Osteoblast (primary cell): ENCODE measurements around the gene SUN2. TPM values are rescaled to one million over a fixed set of nuclear protein-coding genes. Genes with fewer than 3 reads are reported as not detected.

Experiments
- DNase-seq: peaks from one replicate; pipeline ENCODE4 v3.0.0; 2011; ENCODE audit warnings: low spot score, mixed read lengths; ENCODE audit not compliant: insufficient read length; ENCODE audit errors: missing footprints
- H2AFZ ChIP-seq: 2 replicates; pipeline ENCODE4 v1.6.0; 2011; ENCODE audit warnings: mild to moderate bottlenecking, low read length
- H3K27ac ChIP-seq: 2 replicates; pipeline ENCODE4 v1.5.1; 2011; ENCODE audit warnings: mild to moderate bottlenecking, low read depth, low read length, moderate library complexity
- H3K27me3 ChIP-seq: 2 replicates; pipeline ENCODE4 v1.6.0; 2012; ENCODE audit warnings: mild to moderate bottlenecking, control low read depth, inconsistent platforms, low read length, moderate library complexity; ENCODE audit not compliant: insufficient read depth
- H3K36me3 ChIP-seq: 2 replicates; pipeline ENCODE4 v1.5.1; 2011; ENCODE audit warnings: mild to moderate bottlenecking, low read length, control low read depth, moderate library complexity; ENCODE audit not compliant: insufficient read depth
- H3K4me1 ChIP-seq: 2 replicates; pipeline ENCODE4 v1.5.1; 2011; ENCODE audit warnings: mild to moderate bottlenecking, low read length, control low read depth, moderate library complexity; ENCODE audit not compliant: insufficient read depth
- H3K4me2 ChIP-seq: 2 replicates; pipeline ENCODE4 v1.6.0; 2011; ENCODE audit warnings: mild to moderate bottlenecking, low read length; ENCODE audit not compliant: insufficient read depth
- H3K4me3 ChIP-seq: fragments of 200-600 bp; sonication (generic); 3 replicates; pipeline ENCODE4 v1.5.1; 2012; ENCODE audit warnings: mild to moderate bottlenecking, low read length, inconsistent platforms; ENCODE audit not compliant: insufficient read depth
- H3K79me2 ChIP-seq: 2 replicates; pipeline ENCODE4 v1.6.0; 2012; ENCODE audit warnings: mild to moderate bottlenecking, low read length, control low read depth, inconsistent platforms; ENCODE audit not compliant: insufficient read depth
- H3K9me3 ChIP-seq: 2 replicates; pipeline ENCODE4 v1.5.1; 2011; ENCODE audit warnings: low read depth, low read length, control low read depth
- H4K20me1 ChIP-seq: 2 replicates; pipeline ENCODE4 v1.6.0; 2012; ENCODE audit warnings: mild to moderate bottlenecking, low read length, control low read depth; ENCODE audit not compliant: insufficient read depth
- total RNA-seq: library from RNA; depleted of rRNA; stranded (reverse); fragments of >200 nt; gene quantifications from 2 replicates; pipeline ENCODE4 v1.2.3, GENCODE V29; 2012
- TF ChIP-seq, protein P1 (sequence below): IDR thresholded peaks from 2 replicates; pipeline ENCODE4 v1.5.1; 2011; ENCODE audit warnings: mild to moderate bottlenecking, low read depth, low read length, moderate library complexity; ENCODE audit errors: extremely low read depth

Gene SUN2
- total RNA-seq, 1 donor, result 105 TPM

DNA sequence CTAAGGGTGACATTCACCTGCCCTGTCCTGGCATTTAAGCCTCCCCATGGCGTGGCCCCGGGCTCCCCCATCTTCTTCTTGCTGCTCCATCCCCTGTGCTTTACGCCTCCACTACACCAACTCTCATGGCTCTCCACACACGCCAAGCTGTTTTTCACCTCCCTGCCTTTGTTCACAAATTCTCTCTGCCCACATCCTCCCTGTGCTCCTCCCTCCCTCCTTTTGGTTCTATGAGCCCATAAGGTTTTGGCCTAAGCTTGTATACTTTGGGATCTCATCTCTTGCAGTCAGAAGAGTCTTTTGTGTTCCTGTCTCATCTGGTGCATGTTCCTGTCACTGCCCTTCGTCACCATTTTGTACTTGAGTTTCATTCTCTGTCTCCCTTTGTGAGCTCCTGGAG is 42.7 kb upstream of the SUN2 start:
- Histone ChIP-seq H3K4me1 (peaks cover 25% of the 10 kb centered on the region), H3K27me3 (peaks cover 11% of the 10 kb centered on the region), H3K36me3 (no peaks in the 10 kb centered on the region), H3K79me2 (peaks cover 5% of the 10 kb centered on the region), H2AFZ (no peak overlapping the region), H4K20me1 (no peaks in the 10 kb centered on the region), H3K4me3 (no peak overlapping the region), H3K9me3 (no peaks in the 10 kb centered on the region), H3K27ac (no peak overlapping the region), H3K4me2 (no peak overlapping the region)
- DNase-seq, result no peak
- TF ChIP-seq, protein P1, sequence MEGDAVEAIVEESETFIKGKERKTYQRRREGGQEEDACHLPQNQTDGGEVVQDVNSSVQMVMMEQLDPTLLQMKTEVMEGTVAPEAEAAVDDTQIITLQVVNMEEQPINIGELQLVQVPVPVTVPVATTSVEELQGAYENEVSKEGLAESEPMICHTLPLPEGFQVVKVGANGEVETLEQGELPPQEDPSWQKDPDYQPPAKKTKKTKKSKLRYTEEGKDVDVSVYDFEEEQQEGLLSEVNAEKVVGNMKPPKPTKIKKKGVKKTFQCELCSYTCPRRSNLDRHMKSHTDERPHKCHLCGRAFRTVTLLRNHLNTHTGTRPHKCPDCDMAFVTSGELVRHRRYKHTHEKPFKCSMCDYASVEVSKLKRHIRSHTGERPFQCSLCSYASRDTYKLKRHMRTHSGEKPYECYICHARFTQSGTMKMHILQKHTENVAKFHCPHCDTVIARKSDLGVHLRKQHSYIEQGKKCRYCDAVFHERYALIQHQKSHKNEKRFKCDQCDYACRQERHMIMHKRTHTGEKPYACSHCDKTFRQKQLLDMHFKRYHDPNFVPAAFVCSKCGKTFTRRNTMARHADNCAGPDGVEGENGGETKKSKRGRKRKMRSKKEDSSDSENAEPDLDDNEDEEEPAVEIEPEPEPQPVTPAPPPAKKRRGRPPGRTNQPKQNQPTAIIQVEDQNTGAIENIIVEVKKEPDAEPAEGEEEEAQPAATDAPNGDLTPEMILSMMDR, result no peak

DNA sequence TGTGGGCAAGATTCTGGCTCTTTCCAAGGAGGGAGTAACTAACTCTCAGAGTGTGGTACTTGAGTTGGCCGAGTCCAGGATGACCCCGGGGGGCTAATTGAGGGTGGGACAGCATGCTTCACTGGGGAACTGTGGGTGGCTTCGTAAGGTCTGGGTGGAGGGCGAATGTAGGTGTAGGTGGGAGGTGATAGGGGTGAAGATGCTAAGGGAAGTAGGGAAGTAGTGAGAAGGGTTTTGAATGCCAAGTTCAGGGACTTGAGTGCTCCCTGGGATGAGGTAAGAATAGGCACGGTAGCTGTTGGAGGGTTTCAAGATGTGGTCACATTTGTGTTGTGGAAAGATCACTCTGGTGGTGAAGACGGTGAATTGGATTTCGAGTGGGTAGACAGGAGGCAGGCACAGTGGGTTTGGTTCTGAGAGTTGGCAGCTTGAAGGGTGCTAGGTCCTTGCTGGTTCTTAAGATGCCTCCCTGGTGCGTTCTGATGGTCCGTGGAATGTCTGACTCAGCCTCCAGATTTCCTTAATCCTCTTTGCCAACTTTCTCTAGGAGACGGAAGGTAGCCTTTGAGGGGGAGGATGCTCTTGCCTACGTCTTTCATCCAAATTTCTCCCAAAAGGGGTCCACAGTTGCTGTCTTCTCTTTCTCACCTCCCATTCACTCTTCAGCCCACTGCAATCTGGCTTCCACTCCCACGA is 40.6 kb upstream of the SUN2 start:
- Histone ChIP-seq H3K27ac (no peak overlapping the region), H3K79me2 (peaks cover 15% of the 10 kb centered on the region), H2AFZ (no peak overlapping the region), H3K4me3 (no peak overlapping the region), H4K20me1 (no peaks in the 10 kb centered on the region), H3K4me2 (no peak overlapping the region), H3K4me1 (peaks cover 26% of the 10 kb centered on the region), H3K36me3 (no peaks in the 10 kb centered on the region), H3K27me3 (peaks cover 7% of the 10 kb centered on the region), H3K9me3 (no peaks in the 10 kb centered on the region)
- TF ChIP-seq, protein P1, result no peak
- DNase-seq, result no peak

DNA sequence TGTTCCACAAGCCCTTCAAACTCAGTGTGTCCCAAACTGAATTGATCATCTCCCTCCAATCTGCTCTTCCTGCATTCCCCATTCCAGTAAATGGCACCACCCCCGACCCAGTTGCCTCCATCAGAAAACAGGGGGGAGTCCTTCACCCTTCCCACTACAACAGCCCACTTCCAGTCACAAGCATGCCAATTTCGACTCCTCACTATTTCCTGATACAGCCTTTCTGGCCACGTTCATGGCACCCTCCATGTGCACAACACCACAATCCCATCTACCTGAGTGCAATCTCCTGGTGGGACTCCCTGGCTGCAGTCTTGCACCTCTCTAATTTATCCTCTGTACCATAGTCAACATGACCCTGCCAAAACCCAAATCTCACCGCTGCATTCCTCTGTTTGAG is 39.8 kb upstream of the SUN2 start:
- H3K36me3 ChIP-seq, result peaks cover 2% of the 10 kb centered on the region
- no peak overlapping the region for H3K27ac ChIP-seq
- H3K4me2 ChIP-seq, result no peak overlapping the region
- no peak for DNase-seq
- H2AFZ ChIP-seq, result no peak overlapping the region
- H3K9me3 ChIP-seq, result no peaks in the 10 kb centered on the region
- TF ChIP-seq, protein P1, result no peak
- H3K27me3 ChIP-seq, result peaks cover 7% of the 10 kb centered on the region
- no peak overlapping the region for H3K4me3 ChIP-seq
- peaks cover 15% of the 10 kb centered on the region for H3K79me2 ChIP-seq
- no peaks in the 10 kb centered on the region for H4K20me1 ChIP-seq
- peaks cover 26% of the 10 kb centered on the region for H3K4me1 ChIP-seq

DNA sequence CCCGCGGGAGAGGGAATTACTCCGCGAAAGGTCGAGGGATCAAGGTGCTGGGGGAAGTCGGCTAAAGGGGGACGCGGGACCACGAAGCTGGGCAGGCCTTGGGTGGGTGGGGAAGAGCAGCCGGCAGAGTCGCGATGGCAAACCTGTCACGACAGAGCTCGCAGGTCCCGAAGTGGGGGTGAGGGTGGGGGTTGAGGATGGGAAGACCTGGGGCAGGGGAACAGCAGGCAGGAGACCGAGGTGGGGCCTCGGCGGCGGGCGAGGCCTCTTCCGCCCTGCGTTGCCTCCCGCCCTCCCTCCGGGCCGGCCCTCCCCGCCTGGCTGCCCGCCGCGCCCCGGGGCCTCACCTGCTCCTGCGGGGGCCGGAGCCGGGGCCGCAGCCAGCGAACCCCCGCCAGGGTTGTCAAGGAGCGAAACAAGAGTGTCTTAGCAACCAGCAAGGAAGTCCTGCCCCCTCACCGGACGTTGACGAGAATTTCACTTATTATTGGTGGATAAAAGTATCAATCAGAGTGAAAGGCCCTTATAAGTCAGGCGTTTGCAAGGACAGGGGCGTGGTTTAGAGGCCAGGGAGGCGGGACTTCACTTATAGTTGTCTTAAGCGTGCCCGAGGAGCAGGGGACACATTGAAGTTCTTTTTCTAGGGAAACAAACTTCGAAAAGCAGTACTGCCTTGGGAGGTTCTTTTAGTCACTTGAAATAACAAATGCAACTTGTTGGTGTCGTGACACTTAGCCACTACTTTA is 38.1 kb upstream of the SUN2 start, which contains the start of gene DNAL4:
Gene DNAL4, minus strand, starts transcription at position 423 of the 746 bp plus-strand sequence. CDS start 11,412 bp downstream, outside the sequence.
- Histone ChIP-seq H4K20me1 (no peaks in the 10 kb centered on the region), H3K9me3 (no peaks in the 10 kb centered on the region), H2AFZ (peak within 1 kb of the TSS; percentile 80), H3K4me3 (peak within 1 kb of the TSS; percentile 89), H3K4me1 (peaks cover 15% of the 10 kb centered on the region), H3K27me3 (peaks cover 7% of the 10 kb centered on the region), H3K36me3 (peaks cover 13% of the 10 kb centered on the region), H3K79me2 (peaks cover 15% of the 10 kb centered on the region), H3K27ac (peak within 1 kb of the TSS; percentile 81), H3K4me2 (peak within 1 kb of the TSS; percentile 100)
- peak; percentile 98 for DNase-seq
- TF ChIP-seq, protein P1, result no peak
